AG09319 (cell line): ENCODE results near the gene TFPI.
A peak's percentile ranks its signal among the peaks of the same experiment; 100 is the strongest.
"Not testable (repeated sequence)": the region's sequence is repeated elsewhere in the genome, so short reads cannot be mapped to it uniquely, and the experiment has no call there.

ENCODE experiments used
- DNase-seq: peaks from one replicate; pipeline ENCODE4 v3.0.0-alpha.2; 2010; ENCODE audit warnings: low read depth; ENCODE audit errors: extremely low read depth
- CTCF ChIP-seq: IDR thresholded peaks from 2 replicates; pipeline ENCODE4 v1.5.1; 2011; ENCODE audit warnings: low read depth, mild to moderate bottlenecking, inconsistent platforms, low read length, moderate library complexity

Gene TFPI

GRCh38 chr2:187569042-187569441, 14.8 kb upstream of the TFPI start:
- no peak for DNase-seq
- TF ChIP-seq CTCF, result no peak

GRCh38 chr2:187567126-187567525, 12.9 kb upstream of the TFPI start:
- no peak for TF ChIP-seq CTCF
- peak; percentile 55 for DNase-seq

GRCh38 chr2:187566712-187567111, 12.5 kb upstream of the TFPI start:
- no peak for TF ChIP-seq CTCF
- no peak for DNase-seq

- DNase-seq, result no peak
- no peak for TF ChIP-seq CTCF
Observed at GRCh38 chr2:187566266-187566665, 12.0 kb upstream of the TFPI start.

GRCh38 chr2:187565618-187566017, 11.4 kb upstream of the TFPI start:
- not testable (repeated sequence) for DNase-seq

GRCh38 chr2:187556493-187556892, 2.3 kb upstream of the TFPI start:
- not testable (repeated sequence) for DNase-seq

GRCh38 chr2:187554704-187555082, 458 bp upstream of the TFPI start:
- no peak for TF ChIP-seq CTCF
- DNase-seq, result no peak

- no peak for TF ChIP-seq CTCF
- DNase-seq, result no peak
Observed at GRCh38 chr2:187552828-187553681, 1.2 kb downstream of the TFPI start.
